Activated CD8-positive, alpha-beta memory T cell treated with anti-CD3 and anti-CD28 coated beads, Interleukin-2, amount 50 U/mL, for 4 hours (primary cell): ENCODE data around the gene IL19.
"Not testable (repeated sequence)": the region's sequence is repeated elsewhere in the genome, so short reads cannot be mapped to it uniquely, and the experiment has no call there.

Source experiments
- DNase-seq: peaks from one replicate; pipeline ENCODE4 v3.0.0-alpha.2; 2020

IL19 gene

DNA sequence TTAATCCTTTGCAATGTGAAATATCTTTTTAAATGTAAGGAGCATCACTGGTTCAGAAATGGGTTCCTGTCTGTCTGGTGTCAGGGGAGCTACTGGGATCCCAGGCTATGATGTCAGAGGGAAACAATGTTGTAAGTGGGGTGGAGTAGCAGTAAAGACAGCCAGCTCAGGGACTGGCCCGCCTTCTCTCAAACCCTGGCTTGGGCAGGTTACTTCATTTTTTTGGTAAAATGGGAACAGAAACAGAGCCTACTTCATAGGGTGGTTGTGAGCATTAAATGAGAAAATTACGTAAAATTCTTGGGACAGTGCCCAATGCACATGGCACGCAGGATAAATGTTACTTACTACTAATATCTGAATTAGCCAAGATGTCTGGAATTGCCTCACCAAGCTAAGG is 64.1 kb downstream of the IL19 start:
- DNase-seq = no peak

DNA sequence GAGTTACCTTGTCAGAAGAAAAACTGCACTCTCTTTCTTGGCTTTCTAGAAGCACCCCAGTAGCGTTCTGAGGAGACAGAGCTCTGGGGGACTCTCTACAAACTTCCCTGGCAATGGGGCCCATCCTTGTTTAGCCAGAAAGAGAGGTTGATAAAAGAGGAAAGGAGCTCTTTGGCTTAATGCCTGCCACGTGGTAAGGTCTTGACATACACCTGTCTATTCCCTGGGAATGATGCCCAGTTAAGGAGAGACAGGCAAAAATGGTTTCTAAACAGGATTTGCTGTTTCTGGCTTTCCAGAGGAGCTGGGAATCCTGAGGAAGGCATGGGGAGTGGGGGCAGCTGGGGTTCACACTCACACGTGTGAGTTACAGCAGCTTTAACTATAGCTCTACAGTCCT is 64.6 kb downstream of the IL19 start:
- no peak for DNase-seq

DNA sequence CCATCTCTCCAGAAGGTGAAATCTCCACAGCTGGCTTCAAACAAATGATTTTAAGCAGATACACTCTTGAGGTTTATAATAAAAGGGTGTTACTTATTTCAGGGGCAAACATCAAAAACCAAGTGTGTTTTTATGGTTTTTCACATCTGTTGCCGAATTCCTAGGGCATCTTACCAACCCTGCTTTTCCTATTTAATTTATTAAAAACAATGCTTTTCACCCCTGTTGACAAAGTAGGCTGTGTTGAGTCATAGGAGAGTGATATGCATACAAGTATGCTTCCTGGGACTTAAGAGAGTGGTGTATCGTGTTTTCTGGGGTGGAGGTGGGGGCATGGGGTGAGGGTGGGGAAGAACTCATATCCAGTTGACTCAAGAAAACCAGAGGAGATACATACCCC is 65.5 kb downstream of the IL19 start:
- DNase-seq = no peak

DNA sequence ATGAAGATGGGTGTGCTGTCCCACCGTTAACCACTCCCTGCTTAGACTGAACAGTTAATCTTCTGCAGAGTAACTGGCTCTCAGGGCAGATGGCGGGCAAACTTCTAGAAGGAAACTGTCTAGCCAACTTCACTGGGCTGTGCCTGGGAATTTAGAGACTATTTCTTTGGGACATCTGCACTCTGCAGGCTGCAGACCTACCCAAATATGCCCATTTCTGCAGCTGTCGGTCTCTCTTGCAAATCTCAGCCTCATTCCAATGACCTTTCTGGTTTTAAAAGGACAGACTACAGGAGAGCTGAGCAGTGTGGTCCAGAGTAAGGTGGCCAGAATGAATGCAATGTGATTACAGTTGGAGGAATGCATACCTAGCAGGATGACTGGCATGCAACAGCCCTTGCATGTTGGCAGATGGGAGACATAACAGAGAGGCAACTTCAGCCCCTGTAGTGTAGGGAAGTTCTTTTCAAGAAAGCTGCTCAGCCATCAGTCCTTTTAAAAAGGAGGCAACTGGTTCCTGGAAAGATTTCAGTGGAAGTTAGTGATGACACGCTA is 68.5 kb downstream of the IL19 start:
- no peak for DNase-seq

DNA sequence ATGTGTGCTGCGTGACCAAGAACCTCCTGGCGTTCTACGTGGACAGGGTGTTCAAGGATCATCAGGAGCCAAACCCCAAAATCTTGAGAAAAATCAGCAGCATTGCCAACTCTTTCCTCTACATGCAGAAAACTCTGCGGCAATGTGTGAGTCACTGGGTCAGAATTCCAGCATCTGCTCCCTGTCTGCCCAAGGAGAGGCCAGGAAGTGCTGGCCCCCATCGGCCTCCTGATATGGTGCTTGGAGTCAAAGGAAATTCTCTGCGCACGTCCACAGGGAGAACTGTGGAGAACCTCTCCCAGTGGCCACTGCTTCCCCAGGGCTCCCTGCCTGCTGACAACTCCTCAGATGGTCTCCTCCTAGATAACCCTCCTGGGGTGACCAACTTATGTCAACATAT is 69.3 kb downstream of the IL19 start:
- DNase-seq = no peak

DNA sequence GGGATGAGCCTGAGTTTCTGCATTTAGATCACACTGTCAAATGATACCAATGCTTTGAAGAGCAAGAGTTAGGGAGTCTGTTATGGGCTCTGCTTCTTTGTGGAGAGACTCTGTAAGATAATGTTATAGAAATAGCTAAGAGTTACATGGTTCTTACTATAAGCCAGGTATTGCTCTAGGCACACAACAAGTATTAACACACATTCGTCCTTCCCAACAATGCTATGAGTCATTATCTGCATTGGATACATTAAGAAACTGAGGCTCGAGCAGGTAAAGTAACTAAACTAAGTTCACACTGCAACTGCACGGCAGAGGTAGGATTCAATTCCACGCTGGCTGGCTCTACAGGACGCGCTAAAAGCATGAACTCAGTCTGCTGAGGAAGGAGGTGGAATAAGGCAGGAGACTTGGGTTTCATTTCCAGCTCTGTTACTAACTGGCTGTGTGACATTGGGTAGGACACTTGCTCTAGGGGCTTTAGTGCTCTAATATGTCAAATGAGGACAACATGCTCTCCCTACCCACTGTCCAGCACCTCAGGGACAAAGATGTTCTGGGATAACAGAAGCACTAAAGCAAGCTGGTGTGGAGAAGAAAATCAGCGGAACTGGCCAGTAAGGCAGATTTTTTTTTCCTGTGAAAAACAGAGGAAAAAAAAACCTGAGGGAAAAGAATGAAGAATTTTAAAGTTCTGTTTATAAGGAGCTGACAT is 71.2 kb downstream of the IL19 start:
- no peak for DNase-seq

DNA sequence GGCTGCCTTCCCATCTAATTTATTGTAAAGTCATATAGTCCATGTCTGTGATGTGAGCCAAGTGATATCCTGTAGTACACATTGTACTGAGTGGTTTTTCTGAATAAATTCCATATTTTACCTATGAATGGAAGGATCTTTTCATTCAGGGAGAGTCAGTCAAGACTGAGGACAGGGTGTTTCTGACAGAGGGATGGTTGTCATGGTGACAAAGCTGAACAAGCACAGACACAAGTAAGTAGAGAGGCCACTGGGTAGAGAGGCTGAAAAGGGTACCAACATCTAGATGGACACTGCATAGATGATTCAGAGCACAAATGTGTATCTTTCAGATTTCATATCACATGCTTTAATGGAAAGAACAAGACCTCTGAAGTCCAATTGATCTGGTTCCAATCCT is 72.3 kb downstream of the IL19 start:
- no peak for DNase-seq

DNA sequence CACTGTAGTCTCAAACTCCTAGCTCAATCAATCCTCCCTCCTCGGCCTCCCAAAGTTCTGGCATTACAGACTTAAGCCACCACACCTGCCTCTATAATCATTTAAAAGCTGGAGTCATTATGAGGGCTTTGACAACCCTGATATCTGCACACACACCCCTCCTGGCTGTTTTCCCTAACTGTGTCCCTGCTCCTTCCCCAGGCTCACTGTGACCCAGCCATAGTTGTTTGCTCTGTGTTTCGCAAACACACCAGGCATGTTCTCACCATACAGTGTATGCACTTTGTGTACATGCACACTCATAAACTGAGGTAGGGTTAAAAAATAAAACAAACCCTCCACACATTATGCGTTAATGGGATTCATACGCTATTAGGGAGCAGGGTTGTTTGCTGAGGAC is 73.1 kb downstream of the IL19 start:
- no peak for DNase-seq

DNA sequence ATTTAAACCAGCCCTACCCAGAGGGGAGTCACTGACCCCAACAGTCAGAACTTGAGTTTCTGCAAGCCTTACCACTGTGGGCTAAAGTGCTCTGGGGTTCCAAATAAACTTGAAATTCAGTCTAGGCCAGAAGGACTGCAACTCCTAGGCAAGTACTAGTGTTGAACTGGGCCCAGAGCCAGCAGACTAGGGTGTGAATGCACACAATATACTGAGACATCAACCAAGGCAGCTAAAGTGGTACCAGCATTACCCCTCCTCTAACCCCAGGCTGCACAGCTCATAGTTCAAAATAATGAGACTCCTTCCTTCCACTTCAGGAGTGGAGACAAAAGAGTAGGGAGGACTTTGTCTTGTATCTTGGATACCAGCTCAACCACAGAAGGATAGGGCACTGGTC is 75.9 kb downstream of the IL19 start:
- no peak for DNase-seq

DNA sequence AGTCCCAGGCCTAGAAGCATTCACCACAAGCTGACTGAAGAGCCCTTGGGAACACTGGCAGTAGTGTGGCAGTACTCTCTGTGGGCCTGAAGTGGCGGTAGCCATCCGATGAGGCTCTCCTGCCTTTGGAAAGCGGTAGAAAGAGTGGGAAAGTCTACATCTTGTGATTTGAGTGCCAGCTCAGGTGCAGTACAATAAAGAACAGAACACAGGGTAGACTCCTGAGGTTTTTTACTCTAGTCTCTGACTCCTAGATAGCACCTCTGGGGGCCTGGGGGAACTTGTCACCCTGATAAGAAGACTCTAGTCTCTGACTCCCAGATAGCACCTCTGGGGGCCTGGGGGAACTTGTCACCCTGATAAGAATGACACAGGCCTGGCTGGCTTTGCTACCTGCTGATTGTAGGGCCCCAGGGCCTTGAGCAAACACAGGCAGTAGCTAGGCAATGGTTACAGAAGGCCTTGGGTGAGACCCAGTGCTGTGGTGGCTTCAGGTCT is 76.8 kb downstream of the IL19 start:
- DNase-seq = no peak

DNA sequence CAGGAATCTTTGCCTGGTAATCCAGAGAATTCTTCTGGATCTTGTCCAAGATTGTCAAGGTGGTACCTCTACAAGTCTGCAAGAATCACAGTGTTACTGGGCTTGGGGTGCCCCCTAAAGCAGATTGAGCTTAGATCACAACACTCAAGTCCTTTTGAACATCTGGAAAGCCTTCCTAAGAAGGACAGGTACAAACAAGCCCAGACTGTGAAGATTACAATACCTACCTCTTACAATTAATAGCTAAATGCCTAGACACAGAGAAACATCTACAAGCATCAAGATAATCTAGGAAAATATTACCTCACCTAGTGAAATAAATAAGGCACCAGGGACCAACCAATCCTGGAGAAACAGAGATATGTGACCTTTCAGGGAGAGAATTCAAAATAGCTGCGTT is 77.4 kb downstream of the IL19 start:
- no peak for DNase-seq

DNA sequence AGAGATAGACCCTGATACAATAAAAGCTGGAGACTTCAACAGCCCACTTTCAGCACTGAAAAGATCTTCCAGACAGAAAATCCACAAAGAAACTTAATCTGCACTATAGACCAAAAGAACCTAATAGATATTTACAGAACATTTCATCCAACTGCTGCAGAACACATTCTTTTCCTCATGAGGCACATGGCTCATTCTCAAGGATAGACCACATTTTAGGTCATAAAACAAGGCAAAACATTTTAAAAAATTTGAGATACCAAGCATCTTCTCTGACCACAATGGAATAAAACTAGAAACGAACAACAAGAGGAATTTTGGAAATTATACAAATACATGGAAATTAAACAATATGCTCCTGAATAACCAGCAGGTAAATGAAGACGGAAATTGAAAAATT is 79.8 kb downstream of the IL19 start:
- no peak for DNase-seq

DNA sequence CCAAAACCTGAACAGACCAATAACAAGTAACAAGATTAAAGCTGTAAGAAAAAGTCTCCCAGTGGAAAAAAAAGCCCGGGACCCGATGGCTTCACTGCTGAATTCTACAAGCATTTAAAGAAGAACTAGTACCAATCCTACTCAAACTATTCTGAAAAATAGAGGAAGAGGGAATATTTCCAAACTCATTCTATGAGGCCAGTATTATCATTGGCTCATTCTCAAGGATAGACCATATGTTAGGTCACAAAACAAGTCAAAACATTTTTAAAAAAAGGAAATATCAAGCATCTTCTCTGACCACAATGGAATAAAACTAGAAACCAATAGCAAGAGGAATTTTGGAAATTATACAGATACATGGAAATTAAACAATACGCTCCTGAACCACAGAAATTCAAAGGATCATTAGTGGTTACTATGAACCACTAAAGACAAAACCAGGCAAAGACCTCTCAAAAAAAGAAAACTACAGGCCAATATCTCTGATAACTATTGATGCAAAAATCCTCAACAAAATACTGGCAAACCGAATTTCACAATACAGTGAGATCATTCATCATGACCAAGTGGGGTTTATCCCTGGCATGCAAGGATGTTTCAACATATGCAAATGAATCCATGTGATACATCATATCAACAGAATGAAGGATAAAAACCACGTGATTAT is 80.9 kb downstream of the IL19 start:
- no peak for DNase-seq

DNA sequence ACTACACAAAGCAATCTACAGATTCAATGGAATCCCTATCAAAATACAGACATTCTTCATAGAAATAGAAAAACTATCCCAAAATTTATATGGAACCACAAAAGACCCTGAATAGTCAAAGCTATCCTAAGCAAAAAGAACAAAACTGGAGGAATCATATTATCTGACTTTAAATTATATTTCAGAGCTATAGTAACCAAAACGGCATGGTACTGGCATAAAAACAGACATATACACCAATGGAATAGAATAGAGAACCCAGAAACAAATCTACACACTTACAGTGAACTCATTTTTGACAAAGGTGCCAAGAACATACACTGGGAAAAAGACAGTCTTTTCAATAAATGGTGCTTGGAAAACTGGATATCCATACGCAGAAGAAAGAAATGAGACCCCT is 82.1 kb downstream of the IL19 start:
- not testable (repeated sequence) for DNase-seq

DNA sequence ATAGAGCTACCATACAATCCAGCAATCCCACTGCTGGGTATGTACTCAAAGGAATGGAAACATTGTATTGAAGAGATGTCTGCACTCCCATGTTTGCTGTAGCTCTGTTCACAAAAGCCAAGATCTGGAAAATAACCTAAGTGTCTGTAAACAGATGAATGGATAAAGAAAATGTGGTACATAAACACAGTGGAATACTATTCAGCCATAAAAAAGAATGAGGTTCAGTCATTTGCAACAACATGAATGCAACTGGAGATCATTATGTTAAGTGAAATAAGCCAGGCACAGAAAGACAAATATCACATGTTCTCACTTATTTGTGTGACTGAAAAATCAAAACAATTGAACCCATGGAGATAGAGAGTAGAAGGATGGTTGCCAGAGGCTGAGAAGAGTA is 83.1 kb downstream of the IL19 start:
- not testable (repeated sequence) for DNase-seq

DNA sequence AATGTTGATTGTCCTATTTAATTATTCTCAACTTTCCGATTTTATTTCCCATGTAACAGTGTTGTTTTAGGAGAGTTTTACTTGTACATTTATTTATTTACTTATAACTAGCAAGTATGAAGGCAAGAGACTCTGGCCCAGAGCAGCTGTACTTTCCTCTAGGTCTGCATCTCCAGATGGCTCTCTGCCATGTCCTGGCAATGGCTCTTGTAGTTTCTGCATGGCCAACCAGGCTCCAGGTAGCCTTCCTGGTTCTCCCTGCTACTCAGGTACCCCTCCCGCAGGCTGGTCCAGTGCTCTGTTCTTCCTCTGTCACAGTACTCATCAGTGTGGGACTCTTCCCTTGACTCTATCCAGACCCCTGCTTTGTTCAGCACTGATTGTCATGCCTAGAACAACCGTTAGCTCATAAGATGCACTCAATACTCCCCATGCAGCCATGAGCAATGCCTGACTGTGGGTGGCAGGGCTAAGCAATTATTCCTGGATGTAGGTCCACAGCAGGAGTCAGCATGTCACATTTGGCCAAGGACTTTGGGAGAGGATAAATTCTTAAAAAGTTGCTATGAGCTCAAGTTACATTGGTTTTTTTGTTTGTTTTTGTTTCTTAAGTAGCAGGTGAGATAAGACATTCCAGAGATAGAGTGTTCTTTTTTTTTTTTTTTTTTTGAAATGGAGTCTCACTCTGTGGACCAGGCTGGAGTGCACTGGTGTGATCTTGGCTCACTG is 84.0 kb downstream of the IL19 start:
- no peak for DNase-seq

DNA sequence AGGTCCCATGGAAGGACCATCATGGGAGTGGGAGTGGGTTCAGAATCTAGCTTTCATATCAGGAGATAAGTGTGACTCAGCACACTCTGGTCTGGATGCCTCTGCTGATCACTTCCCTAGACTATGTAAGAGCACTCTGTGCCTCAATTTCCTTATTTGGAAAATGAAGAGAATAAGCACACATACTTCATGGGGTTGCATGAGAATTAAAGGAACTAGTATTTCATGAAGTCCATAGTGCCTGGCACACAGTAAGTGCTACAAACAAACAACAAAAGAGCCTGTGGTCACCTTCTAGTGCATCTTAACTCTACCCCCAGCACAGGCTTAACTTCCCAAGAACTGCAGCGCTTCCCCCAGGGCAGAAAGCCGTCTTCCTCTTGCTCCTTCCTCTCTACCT is 85.3 kb downstream of the IL19 start:
- no peak for DNase-seq

DNA sequence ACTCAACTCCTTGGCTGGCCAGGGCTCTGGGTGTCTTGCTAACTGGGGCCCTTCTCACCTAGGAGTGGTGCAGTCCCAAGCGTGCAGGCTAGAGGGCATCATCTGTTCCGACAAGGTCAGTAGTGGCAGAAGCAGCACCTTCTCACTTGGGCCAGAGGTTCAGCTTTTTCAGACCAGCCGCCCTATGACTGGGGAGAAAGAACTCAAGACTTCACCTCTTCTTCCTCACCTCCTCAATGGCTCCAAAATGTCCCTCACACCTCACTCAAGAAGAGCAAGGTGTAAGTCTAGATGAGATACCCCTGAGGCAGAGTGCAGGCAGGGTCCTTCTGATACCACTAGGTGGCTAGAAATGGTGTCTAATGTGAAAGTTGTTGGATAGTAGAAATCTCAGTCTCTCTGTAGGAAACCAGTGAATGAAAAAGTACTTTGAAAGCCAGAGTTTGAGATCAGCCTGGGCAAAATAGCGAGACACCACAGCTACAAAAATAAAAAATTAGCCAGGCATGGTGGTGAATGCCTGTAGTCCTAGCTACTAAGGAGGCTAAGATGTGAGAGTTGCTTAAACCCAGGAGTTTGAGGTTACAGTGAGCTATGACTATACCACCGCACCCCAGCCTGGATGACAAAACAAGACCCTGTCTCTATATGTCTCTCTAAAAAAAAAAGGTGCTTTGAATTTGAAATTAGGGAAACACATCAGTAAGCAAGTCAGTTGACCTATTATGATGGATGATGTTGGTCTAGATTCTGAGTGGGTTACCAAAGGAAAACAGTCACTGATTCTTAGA is 86.3 kb downstream of the IL19 start:
- no peak for DNase-seq

DNA sequence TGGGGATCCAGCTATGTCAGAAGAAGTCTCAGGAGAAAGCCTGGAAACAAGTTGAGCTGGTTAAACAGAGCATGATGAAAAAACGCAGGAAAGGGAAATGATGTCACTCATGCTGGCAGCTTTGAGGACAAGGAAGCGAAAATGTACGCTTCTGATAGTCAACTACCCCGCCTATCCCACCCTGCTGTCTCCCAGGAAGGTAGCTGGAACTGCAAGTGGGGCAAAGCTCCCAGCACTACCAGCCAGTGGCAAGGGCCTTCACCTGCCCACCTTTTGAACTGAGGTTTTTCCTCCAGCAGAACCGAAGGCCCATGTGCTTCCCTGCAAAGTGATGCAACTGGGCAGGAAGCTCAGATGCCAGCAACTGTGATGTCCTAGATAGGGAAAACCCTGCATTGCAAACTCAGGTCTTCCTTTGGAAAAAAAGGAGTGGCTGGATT is 88.5 kb downstream of the IL19 start:
- no peak for DNase-seq

DNA sequence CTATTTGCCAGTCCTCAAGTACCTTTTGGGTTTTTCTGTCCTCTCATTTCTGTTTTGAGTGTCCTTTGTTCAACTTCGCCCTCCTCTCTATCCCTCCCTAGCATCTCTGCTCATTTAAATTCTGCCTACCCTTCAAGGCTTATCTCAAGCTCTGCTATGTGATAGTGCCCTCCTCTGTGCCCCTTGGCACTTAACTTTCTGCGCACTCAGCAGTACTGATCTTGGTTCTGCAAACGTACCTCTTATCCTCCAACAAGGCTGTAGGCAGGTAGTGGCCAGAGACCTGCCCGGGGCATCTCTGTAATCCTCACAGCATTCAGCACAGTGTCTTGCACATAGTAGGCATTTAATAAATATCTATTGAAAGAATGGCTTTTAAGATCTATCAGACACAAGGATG is 89.6 kb downstream of the IL19 start:
- DNase-seq = no peak

DNA sequence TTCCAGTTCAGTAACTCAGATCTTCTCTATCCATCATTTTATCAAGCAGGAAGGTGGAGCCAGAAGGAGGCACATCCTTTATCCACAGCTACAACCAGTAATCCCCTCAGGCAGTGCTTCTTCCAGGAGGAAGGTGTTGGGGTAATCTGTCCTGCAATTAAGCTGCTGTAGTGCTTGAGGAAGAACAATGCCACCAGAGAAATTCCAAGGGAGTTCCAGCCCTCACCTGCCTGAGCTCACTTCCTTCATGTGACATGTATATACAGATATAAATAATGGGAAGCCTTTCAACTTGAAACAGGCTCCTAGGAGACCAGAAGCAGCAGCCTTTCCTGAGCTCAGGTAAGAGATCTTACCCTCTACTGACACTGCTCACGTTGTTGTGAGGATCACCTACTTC is 92.7 kb downstream of the IL19 start:
- DNase-seq = no peak

DNA sequence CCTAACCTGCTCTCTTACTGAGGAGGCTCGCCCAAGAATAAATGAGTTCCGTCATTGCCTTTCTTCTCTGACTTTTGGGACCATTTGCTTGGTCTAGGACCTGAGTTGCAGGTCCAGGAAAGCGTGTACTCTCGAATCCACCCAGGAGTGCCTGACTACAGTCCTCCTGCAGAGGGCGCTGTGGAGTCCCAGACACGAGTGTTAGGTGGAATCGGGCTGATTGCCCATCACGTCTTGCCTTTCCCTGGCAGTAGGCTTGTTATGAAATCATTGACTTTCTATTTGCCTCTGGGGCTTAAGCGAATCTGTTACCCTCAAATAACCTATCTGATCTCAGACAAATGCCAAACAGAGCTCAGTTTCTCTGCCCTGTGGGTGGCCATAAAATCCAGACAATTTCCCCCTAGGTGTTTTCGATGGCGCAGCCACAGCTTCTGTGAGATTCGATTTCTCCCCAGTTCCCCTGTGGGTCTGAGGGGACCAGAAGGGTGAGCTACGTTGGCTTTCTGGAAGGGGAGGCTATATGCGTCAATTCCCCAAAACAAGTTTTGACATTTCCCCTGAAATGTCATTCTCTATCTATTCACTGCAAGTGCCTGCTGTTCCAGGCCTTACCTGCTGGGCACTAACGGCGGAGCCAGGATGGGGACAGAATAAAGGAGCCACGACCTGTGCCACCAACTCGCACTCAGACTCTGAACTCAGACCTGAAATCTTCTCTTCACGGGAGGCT is 94.5 kb downstream of the IL19 start, which contains the start of gene IL20:
IL20 (plus strand) TSS at position 685 of the 733 bp plus-strand sequence. CDS start 230 bp downstream, outside the sequence.
- DNase-seq = peak; percentile 87
